DMS79 (cell line): ENCODE results near the gene STRN3.
A peak's percentile ranks its signal among the peaks of the same experiment; 100 is the strongest.
"Not testable (repeated sequence)": the region's sequence is repeated elsewhere in the genome, so short reads cannot be mapped to it uniquely, and the experiment has no call there.

Source experiments
- DNase-seq: peaks from one replicate; lab custom pipeline; 2025; lab: John Stamatoyannopoulos, UW

STRN3 gene

GRCh38 chr14:30907659-30908057, 118.5 kb downstream of the STRN3 start:
- DNase-seq = no peak

GRCh38 chr14:30906752-30907658, 119.2 kb downstream of the STRN3 start:
- peak; percentile 2 for DNase-seq

- no peak for DNase-seq
Observed at GRCh38 chr14:30903285-30904124, 122.7 kb downstream of the STRN3 start.

GRCh38 chr14:30897121-30897520, 129.1 kb downstream of the STRN3 start:
- DNase-seq = not testable (repeated sequence)

- no peak for DNase-seq
Observed at GRCh38 chr14:30896435-30896834, 129.7 kb downstream of the STRN3 start.

GRCh38 chr14:30894923-30895515, 131.2 kb downstream of the STRN3 start:
- DNase-seq = no peak

GRCh38 chr14:30893819-30894218, 132.4 kb downstream of the STRN3 start:
- no peak for DNase-seq

- DNase-seq = no peak
Observed at GRCh38 chr14:30889244-30889594, 137.0 kb downstream of the STRN3 start.

GRCh38 chr14:30888480-30889243, 137.5 kb downstream of the STRN3 start:
- no peak for DNase-seq

- DNase-seq = no peak
Observed at GRCh38 chr14:30885840-30886740, 140.1 kb downstream of the STRN3 start.

GRCh38 chr14:30884901-30885300, 141.3 kb downstream of the STRN3 start:
- DNase-seq = no peak

GRCh38 chr14:30883508-30884294, 142.5 kb downstream of the STRN3 start:
- DNase-seq = no peak

- DNase-seq = no peak
Observed at GRCh38 chr14:30882431-30882830, 143.7 kb downstream of the STRN3 start.

GRCh38 chr14:30876692-30877091, 149.5 kb downstream of the STRN3 start:
- no peak for DNase-seq

GRCh38 chr14:30875788-30876053, 150.5 kb downstream of the STRN3 start:
- no peak for DNase-seq

GRCh38 chr14:30874999-30875787, 151.0 kb downstream of the STRN3 start:
- peak; percentile 7 for DNase-seq

- DNase-seq = peak; percentile 33
Observed at GRCh38 chr14:30874120-30874998, 151.8 kb downstream of the STRN3 start, which contains the start of gene COCH. TSS of gene COCH (plus strand) at chr14:30874559. CDS start at chr14:30874939, 380 bp downstream.
